HG02763 (cell line): ENCODE data around the gene CCNA2.

Source experiments
- ATAC-seq: cut with Tn5 transposase; IDR thresholded peaks from one replicate; pipeline ENCODE4 v1.9.1; 2021; ENCODE audit warnings: mild to moderate bottlenecking, moderate library complexity; ENCODE audit not compliant: unreplicated experiment

CCNA2 gene

GRCh38 chr4:121806411-121806810 is 17.3 kb downstream of the CCNA2 start:
- ATAC-seq, result no peak

- ATAC-seq, result no peak
These were observed 22.0 kb downstream of the CCNA2 start for GRCh38 chr4:121801715-121802075.

- peak; percentile 77 for ATAC-seq
These were observed 22.5 kb downstream of the CCNA2 start, which contains the start of gene EXOSC9 for GRCh38 chr4:121800961-121801714. Gene EXOSC9, plus strand, starts transcription at chr4:121801323. Its CDS starts 102 bp downstream, at chr4:121801425.

- ATAC-seq, result peak; percentile 17
These were observed 23.1 kb downstream of the CCNA2 start for GRCh38 chr4:121800638-121800960.

- no peak for ATAC-seq
These were observed 23.7 kb downstream of the CCNA2 start for GRCh38 chr4:121799867-121800501.

- no peak for ATAC-seq
These were observed 24.4 kb downstream of the CCNA2 start for GRCh38 chr4:121799208-121799823.

GRCh38 chr4:121796283-121796682 is 27.4 kb downstream of the CCNA2 start:
- ATAC-seq, result no peak

GRCh38 chr4:121794505-121795188 is 29.0 kb downstream of the CCNA2 start:
- no peak for ATAC-seq

GRCh38 chr4:121792966-121793365 is 30.7 kb downstream of the CCNA2 start:
- ATAC-seq, result no peak

- ATAC-seq, result no peak
These were observed 32.2 kb downstream of the CCNA2 start for GRCh38 chr4:121791481-121791880.

GRCh38 chr4:121790976-121791375 is 32.7 kb downstream of the CCNA2 start:
- ATAC-seq, result no peak

GRCh38 chr4:121789960-121790829 is 33.5 kb downstream of the CCNA2 start:
- ATAC-seq, result no peak

- no peak for ATAC-seq
These were observed 34.2 kb downstream of the CCNA2 start for GRCh38 chr4:121789455-121789854.

- ATAC-seq, result peak; percentile 94
These were observed 34.8 kb downstream of the CCNA2 start for GRCh38 chr4:121788896-121789295.

GRCh38 chr4:121786221-121786620 is 37.5 kb downstream of the CCNA2 start:
- ATAC-seq, result no peak

- no peak for ATAC-seq
These were observed 38.2 kb downstream of the CCNA2 start for GRCh38 chr4:121785479-121785878.

GRCh38 chr4:121784975-121785374 is 38.7 kb downstream of the CCNA2 start:
- ATAC-seq, result no peak

- ATAC-seq, result no peak
These were observed 39.3 kb downstream of the CCNA2 start for GRCh38 chr4:121784401-121784800.

- ATAC-seq, result no peak
These were observed 40.5 kb downstream of the CCNA2 start for GRCh38 chr4:121783210-121783609.

GRCh38 chr4:121778991-121779628 is 44.6 kb downstream of the CCNA2 start:
- no peak for ATAC-seq
